ENCODE measurements around the gene GIPC3.

GIPC3 gene

DNA sequence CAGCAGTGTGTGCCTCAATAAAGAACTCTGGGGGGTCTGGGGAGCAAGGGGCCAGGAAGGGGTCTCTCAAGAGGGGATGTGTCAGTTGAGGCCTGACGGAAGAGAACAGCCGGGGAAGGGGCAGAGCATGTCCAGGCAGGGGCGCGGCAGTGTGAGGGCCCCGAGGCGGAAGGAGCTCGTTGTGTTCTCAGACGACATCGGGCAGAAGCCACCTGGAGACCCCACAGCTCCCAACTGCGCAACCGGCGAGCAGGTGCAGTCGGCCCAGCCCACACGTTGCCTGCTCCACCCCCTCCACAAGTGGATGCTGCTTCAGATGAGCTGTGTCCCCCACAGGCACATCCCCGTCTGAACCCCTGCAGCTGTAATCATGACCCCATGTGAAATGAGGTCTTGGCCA is 36.4 kb downstream of the GIPC3 start:
- TF ChIP-seq, protein P1, sequence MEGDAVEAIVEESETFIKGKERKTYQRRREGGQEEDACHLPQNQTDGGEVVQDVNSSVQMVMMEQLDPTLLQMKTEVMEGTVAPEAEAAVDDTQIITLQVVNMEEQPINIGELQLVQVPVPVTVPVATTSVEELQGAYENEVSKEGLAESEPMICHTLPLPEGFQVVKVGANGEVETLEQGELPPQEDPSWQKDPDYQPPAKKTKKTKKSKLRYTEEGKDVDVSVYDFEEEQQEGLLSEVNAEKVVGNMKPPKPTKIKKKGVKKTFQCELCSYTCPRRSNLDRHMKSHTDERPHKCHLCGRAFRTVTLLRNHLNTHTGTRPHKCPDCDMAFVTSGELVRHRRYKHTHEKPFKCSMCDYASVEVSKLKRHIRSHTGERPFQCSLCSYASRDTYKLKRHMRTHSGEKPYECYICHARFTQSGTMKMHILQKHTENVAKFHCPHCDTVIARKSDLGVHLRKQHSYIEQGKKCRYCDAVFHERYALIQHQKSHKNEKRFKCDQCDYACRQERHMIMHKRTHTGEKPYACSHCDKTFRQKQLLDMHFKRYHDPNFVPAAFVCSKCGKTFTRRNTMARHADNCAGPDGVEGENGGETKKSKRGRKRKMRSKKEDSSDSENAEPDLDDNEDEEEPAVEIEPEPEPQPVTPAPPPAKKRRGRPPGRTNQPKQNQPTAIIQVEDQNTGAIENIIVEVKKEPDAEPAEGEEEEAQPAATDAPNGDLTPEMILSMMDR (IDR thresholded peaks at IDR 0.05), result no peak

DNA sequence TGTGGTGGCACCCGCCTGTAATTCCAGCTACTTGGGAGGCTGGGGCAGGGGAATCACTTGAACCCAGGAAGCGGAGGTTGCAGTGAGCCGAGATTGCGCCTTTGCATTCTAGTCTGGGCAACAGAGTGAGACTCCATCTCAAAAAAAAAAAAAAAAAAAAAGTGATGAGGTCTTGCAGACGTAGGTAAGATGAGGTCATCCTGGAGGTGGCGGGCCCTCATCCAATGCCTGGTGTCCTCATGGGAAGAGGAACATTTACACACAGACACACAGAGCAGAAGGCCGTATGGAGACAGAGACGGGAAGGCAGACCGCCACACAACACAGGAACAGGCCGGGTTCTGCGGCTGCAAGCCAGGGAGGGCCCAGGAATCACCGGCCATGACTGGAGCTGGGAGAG is 36.9 kb downstream of the GIPC3 start:
- TF ChIP-seq, protein P1 (IDR thresholded peaks at IDR 0.05), result no peak

DNA sequence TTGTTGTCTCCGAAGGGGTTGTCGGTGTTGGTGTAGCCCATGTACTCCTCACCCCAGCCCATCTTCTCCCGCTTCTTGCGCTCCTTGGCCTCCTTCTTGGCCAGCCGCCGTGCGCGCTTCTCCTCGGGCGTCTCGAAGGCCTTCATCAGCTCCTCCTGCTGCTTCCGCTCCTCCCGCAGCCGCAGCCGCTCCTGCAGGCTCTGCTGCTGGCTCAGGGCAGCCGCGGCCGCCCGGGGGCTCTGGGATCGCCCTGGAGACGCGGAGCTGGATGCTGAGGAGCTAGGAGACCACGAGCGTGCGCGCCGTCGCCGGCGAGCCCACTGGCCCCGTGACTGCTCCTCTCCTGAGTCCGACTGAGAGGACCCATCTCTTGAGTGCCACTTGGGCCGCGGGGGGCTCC is 38.4 kb downstream of the GIPC3 start:
- TF ChIP-seq, protein P1 (IDR thresholded peaks at IDR 0.05), result no peak

DNA sequence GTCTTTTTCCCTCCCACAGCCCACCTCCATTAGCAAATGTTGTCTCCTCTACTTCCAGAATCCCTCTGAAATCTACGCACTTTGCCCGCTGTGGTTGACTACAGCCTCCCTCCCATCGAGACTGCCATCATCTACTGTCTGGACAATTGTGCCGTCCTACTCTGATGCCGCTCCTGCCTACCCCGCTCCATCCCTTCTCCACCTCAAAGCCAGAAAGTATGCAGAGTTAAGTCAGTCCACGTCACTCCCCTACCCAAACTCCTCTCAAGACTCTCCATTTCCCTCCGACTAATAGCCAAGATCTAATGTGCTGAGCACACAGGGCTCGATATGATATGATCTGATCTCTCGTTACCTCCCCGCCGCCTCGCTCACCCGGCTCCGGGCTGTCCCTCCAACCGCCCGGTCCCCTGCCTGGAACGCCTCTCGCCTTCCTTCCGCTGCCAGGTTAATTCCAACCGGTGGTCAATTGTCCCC is 40.8 kb downstream of the GIPC3 start:
- TF ChIP-seq, protein P1 (IDR thresholded peaks at IDR 0.05), result no peak

DNA sequence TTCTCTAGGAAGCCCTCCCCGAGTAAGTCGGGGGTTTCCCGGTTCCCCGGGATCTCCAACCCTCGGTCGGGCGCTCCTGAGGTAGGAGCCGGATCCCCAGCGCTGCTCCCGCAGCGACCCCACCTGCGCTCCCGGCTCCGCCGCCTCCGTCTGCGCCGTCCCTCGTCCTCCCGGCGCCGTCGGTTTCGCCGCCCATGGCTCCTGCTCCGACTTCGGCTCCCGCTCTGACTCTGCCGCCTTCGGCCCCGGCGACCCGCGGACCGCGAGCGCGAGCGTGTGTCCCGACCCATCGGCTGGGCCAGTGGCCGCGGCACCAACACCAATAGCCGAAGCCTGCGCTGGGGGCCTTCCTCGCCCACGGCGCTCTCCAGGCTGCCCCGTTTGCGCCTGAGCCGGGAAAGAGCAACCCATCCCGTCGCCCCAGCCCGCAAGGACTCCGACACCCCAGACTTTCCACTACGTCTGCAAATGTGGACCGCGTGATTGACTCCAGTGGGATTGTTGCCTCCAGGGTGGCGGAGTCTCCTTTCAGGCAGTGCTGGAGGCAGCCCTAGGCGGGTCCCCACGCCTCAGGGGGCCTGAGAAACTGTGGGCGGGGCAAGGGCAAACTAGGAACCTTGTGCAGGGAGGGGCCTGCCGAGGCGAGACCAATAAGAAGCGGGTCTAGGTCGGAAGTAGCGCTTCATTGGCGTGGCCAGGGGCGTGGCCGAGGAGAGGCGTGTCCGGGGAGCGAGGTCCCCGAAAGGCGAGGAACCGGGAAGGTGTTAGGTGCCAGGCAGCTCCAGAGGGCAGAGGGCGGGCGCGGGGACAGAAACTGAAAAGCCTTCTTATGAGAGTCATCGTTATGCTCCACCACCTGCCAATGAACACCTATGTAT is 41.4 kb downstream of the GIPC3 start, which contains the start of gene CACTIN:
CACTIN (minus strand) TSS at position 318 of the 878 bp plus-strand sequence; CDS start at position 290, 28 bp downstream.
- TF ChIP-seq, protein P1 (IDR thresholded peaks at IDR 0.05), result no peak

DNA sequence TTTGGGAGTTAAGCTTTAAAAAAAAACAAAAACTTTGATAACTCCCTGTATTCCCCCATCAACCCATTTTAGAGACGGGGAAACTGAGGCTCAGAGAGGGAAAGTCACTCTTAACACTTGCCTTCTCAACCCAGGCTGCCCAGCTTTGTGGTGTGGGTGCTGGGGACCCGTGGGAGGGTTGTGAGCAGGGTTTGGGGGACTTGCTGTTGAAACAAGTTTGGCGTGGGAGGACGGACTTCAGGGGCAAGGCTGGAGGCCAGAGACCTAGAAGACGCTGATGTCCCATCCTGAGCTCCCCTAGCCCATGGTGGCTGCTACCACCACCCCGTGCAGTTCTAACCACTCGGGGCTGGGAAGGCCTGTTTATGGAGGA is 42.1 kb downstream of the GIPC3 start:
- TF ChIP-seq, protein P1 (IDR thresholded peaks at IDR 0.05), result no peak

DNA sequence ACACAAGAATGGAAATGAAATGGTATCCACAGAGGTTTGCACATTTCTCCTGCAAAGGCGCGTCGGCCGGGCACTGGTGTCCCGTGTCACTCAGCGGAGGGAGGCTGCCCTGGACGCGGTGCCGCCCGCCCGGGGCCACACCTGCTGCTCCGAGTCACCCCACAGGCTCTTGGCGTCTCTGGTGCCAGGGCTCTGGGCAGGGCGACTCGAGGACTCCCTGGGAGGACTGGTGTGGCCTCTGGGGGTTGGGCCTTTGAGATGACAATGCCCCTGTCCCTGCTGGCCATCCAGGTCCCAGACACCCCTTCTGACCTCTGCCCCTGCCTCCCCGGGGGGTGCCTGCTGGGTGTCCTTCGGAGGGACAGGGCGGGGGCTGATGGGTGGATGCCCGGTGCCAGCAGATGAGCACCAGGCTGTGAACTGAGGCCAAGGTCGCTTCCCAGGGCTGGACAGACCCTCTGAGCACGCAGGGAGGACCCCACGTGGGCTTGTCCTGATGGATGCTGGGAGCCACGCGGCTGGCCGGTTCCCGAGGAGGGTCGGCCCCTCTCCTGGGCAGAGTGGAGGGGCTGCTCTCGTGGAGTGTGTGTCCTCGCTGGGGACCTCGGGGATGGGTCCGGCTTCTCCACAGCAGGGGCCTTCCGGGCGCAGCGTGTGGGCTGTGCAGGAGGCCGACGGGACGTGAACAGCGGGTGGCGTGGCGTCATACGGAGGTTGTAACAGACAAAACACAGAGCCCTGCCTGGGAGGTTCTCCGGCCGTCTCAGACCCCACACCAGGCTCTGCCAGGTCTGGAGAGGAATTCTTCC is 46.0 kb downstream of the GIPC3 start:
- TF ChIP-seq, protein P1 (IDR thresholded peaks at IDR 0.05), result no peak

Data from LNCAP (cell line).